C4-2B (cell line): ENCODE measurements around the gene PLA2G4B.

Experiments used
- H3K27ac ChIP-seq: fragments of 450-650 bp; 2 replicates; pipeline ENCODE4 v1.5.1; 2017
- CTCF ChIP-seq: fragments of 450-650 bp; conservative IDR thresholded peaks from 2 replicates; pipeline ENCODE4 v1.5.1; 2017; ENCODE audit warnings: mild to moderate bottlenecking
- ZFX ChIP-seq: fragments of 450-650 bp; IDR thresholded peaks from 2 replicates; pipeline ENCODE4 v1.6.1; 2017

Gene PLA2G4B

GRCh38 chr15:41816788-41817187, 21.9 kb upstream of the PLA2G4B start:
- no peak overlapping the region for H3K27ac ChIP-seq
- TF ChIP-seq CTCF (no peak), ZFX (no peak)

GRCh38 chr15:41817327-41817726, 21.3 kb upstream of the PLA2G4B start:
- TF ChIP-seq ZFX (no peak), CTCF (no peak)
- H3K27ac ChIP-seq: no peak overlapping the region

- H3K27ac ChIP-seq: no peak overlapping the region
- no peak for TF ChIP-seq CTCF
- TF ChIP-seq ZFX: no peak
Measured at GRCh38 chr15:41817781-41818180, 20.9 kb upstream of the PLA2G4B start.

GRCh38 chr15:41819455-41820050, 19.1 kb upstream of the PLA2G4B start:
- H3K27ac ChIP-seq: no peak overlapping the region

GRCh38 chr15:41820791-41821423, 17.7 kb upstream of the PLA2G4B start:
- TF ChIP-seq ZFX (no peak), CTCF (no peak)
- peak overlapping the region; percentile 49 for H3K27ac ChIP-seq

More at GRCh38 chr15:41819455-41820050, 19.1 kb upstream of the PLA2G4B start:
- TF ChIP-seq CTCF: no peak
- TF ChIP-seq ZFX: no peak

- peak overlapping the region; percentile 49; the same call in 1 of the 2 replicates for H3K27ac ChIP-seq
- TF ChIP-seq CTCF (no peak), ZFX (no peak)
Measured at GRCh38 chr15:41821831-41822230, 16.8 kb upstream of the PLA2G4B start.

- no peak overlapping the region for H3K27ac ChIP-seq
- TF ChIP-seq ZFX: no peak
- no peak for TF ChIP-seq CTCF
Measured at GRCh38 chr15:41822471-41822870, 16.2 kb upstream of the PLA2G4B start.
